HK-2 (cell line): ENCODE measurements around the gene AGPS.
"Not testable (repeated sequence)": the region's sequence is repeated elsewhere in the genome, so short reads cannot be mapped to it uniquely, and the experiment has no call there.

Source experiments
- DNase-seq: peaks from one replicate; pipeline ENCODE4 v3.0.0-alpha.2; 2018; ENCODE audit not compliant: unreplicated experiment

The AGPS gene

GRCh38 chr2:177471990-177472389, 79.4 kb downstream of the AGPS start:
- DNase-seq: no peak

GRCh38 chr2:177474301-177474700, 81.7 kb downstream of the AGPS start:
- DNase-seq: no peak

DNA sequence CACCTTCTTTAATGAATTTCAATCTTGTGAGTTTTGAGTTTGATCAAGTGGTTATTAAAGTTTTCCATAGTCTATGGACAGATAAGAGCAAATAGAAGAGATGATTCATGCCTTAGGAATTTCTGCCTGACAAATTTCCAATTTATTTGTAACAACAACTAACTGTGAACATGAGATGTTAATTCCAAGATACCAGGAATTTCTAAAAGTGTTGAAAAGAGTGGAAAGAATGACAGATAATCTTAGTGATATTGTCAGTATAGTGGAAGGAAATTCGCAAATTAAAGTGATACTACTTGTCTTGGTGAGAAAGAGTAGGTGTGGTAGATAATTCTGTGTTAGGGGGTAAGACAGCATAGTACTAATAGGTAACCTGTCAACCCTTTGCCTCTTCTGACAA, 82.4 kb downstream of the AGPS start:
- DNase-seq: no peak

- DNase-seq: no peak
Measured at GRCh38 chr2:177476897-177477296, 84.3 kb downstream of the AGPS start.

GRCh38 chr2:177478029-177478428, 85.5 kb downstream of the AGPS start:
- DNase-seq: no peak

DNA sequence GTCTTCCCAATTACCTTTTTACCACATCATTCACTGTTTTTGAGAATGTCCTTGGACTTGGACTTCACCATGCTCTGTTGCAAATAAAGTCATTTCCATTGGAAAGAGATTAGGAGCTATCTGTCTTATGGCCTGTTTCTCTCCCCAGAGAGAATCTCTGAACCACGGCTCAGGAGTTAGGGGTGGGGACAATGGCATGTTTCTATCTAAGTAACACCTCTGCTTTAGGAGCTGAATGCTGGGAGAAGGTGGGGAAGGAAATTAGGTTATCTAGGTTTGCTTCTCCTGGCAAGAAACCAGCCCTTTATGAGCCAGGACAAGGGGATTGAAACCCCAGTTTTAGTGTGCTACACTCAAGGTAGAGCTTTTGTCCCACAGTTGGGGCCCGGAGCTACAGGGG, 86.3 kb downstream of the AGPS start:
- no peak for DNase-seq

DNA sequence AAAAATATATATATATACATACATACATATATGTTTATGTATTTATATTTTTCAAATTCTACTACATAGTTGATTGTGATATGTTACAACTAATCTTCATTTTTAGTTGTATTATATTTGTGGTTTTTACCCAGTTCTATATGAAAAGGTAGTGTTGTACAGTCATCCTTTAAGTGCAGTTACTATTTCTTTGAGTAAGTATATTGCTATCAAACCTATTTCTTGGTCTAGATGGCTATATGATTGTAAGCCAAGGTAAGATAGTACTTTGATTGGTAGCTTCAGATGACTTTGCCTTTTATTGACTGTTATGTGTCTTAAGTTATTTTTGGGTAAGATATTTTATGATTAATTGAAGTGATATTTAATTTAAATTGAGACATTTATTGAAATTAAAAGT, 89.6 kb downstream of the AGPS start:
- no peak for DNase-seq

DNA sequence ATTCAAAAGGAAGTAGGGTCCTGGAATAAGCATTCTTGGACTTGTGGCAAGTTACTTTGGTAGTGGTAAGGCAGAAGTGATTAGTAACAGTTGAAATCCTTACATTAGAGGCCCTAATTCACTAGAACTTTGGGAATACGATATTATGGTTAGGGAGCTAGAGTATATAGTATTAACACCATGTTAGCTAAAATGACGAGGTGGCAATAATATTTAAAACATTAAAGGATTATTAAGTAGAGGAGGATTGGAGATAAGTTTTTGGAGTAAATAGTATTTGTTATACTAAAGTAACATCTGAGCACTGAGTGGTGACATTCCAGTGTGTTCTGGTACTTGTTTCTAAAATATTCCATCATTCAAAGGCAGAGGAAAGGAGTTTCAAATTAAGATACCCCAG, 91.0 kb downstream of the AGPS start:
- no peak for DNase-seq

DNA sequence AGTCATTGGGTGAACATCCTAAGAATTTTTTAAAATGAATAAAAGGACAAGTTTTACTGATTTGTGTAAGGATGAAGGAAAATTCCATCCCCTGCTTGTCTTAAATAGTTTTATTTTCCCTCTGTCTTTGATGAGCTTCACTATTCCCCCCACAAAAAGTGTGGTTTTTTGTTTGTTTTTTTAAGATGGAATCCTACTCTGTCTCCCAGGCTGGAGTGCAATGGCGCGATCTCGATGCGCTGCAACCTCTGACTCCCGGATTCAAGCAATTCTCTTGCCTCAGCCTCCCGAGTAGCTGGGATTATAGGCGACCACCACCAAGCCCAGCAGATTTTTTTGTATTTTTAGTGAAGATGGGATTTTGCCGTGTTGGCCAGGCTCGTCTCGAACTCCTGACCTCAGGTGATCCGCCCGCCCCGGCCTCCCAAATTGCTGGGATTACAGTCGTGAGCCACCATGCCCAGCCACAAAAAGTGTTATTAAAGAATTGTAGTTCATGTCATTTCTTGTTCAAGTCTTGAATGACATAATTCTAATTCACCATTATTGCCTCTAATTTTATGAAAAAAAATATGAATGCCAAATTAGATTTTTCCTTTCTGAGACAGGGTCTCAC, 91.7 kb downstream of the AGPS start:
- no peak for DNase-seq

- DNase-seq: not testable (repeated sequence)
Measured at GRCh38 chr2:177485657-177486056, 93.1 kb downstream of the AGPS start.

- DNase-seq: no peak
Measured at GRCh38 chr2:177489719-177490301, 97.2 kb downstream of the AGPS start.

GRCh38 chr2:177495945-177496344, 103.4 kb downstream of the AGPS start:
- no peak for DNase-seq

DNA sequence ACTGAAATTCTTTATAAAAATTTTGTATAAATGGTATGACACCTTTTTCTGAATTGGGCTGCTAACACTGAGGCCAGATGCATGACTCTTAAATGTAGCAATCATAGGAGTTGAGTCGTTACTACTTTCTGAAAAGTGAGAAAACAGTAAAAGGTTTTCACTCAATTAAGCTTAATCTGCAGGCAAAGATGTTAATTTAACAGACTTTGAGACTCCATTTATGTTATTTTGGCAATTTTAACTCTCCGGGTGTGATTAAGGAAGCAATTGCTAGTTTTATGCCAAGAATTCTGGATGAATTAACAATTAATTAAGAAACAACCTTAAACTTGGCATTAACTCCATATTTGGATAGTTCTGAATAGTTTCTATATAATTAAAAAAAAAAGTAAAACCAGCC, 104.3 kb downstream of the AGPS start:
- DNase-seq: no peak

- DNase-seq: no peak
Measured at GRCh38 chr2:177501186-177501585, 108.6 kb downstream of the AGPS start.

DNA sequence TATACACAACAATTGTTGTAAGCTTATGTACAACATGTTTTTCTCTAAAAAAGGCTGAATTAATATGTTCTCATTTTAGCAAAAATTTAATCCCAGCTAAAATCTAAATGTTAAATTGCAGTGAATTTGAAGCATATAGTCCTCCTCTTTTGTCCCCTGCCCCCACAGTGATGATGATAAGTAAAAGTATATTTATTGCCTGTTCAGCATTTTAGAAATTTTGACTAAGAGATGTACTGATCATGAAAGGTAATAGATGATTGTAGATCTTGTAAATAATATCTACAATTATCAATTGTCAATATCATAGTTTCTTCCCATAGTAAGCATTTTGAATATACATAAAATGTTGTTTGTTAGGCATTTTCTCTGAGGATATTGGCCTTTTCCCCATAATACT, 113.9 kb downstream of the AGPS start:
- DNase-seq: no peak

GRCh38 chr2:177506998-177507397, 114.4 kb downstream of the AGPS start:
- DNase-seq: no peak

- DNase-seq: no peak
Measured at GRCh38 chr2:177516824-177517544, 124.4 kb downstream of the AGPS start.

GRCh38 chr2:177518754-177519153, 126.2 kb downstream of the AGPS start:
- DNase-seq: no peak

DNA sequence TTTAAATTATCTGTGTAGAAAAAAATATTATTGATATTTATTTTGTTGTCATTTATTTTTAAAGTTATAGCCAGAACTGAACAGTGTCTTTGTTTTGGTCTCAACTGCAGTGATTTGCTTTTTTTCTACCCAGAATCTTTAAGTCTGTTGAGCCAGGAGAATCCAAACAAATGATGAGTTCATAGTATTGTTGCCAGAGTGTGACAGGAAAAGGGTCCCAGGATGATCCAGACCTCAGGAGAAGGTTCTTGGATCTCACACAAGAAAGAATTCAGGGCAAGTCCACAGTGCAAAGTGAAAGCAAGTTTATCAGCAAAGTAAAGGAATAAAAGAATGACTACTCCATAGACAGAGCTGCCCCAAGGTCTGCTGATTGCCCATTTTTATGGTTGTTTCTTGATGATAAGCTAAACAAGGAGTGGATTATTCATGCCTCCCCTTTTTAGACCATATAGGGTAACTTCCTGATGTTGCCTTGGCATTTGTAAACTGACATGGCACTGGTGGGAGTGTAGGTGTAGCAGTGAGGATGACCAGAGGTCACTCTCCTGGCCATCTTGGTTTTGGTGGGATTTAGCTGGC, 127.1 kb downstream of the AGPS start:
- no peak for DNase-seq

GRCh38 chr2:177520324-177520723, 127.8 kb downstream of the AGPS start:
- no peak for DNase-seq

- DNase-seq: no peak
Measured at GRCh38 chr2:177523781-177524180, 131.2 kb downstream of the AGPS start.

- DNase-seq: no peak
Measured at GRCh38 chr2:177525351-177525924, 132.9 kb downstream of the AGPS start.
